GM21825 (cell line): Measurements from ENCODE around the gene OSBPL5.
"Not testable (repeated sequence)": the region's sequence is repeated elsewhere in the genome, so short reads cannot be mapped to it uniquely, and the experiment has no call there.

Source experiments
- ATAC-seq: cut with Tn5 transposase; IDR thresholded peaks from one replicate; pipeline ENCODE4 v1.9.1; 2021; ENCODE audit warnings: mild to moderate bottlenecking, moderate library complexity; ENCODE audit not compliant: unreplicated experiment

Gene OSBPL5

DNA sequence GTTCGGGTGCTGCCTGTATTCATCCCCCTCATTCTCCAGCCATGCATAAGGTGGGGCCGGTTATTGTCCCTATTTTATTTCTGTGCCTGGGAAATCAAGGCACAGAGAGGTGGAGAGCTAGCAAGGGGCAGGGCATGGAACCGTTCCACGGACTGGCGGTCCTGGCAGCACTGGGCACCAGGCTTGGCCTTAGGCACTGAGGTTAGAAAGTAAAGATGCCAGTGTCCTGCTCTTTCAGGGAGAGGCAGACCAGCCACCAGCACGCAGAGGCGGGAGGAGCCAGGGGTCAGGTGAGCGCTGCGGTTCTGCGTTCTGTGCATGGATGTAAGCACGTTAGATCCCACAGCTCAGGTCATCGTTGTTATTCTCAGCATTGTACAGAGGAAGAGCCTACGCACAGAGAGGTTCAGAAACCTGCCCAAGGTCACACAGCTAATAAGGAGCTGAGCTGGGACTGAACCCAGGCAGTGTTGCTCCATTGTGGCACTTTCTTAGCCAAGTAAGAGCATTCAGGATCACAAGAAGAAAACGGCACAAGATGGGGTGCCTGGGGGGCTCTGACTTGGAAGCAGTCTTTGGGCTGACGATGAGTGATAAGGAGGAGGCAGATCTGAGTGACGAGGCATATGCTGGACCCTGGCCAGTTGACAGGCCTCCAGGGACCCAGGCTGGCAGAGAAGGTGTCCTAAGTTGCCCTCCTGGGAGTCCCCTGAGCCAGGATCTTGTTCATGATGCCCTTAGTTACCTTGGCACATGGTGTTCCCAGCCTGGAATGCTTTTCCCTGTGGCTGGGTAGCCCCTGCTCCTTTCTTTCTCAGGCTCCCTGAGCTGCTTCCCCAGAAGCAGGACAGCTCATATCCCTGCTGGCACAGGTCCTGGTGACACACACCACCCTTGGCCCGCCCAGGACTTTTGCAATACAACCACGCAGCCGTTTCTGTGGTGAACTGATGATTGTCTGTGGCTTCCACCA, 41.1 kb downstream of the OSBPL5 start:
- ATAC-seq = no peak

DNA sequence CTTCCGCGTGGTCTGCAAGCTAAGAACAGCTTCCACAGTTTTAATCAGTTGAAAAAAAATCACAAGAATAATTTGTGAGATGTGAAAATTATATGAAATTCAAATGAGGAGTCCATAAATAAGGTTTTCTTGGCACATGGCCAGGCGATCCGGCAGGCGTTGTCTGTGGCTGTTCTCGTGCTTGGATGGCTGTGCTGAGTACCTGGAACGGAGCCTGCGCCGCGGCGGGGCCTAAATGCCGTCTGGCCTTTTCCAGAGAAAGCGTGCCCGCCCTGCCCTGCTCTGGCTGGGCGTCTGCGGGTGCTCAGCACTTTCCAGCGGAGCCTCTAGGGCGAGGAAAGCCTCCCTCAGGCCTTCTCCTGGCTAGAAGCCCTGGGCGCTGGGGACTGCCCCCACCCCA, 41.8 kb downstream of the OSBPL5 start:
- ATAC-seq = no peak

DNA sequence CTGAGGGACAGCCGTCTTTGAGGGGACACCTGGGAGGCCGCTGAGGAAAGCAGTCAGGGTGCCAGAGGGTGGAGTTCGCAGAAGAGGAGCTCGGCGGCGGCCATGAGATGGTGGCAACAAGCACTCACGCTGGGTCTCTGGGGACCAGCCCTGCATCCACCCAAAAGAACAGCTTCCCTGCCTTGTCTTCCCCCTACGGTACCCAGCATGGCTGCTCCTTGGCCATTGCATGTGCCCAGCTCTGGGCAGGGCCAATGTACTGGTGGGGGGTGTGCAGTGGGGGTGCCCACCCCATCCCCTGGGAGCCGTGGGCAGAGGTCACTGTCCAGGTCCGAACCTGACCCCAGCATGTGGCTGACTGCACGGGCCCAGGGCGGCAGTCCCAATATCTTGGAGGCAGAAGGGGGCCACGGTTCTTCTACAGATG, 42.3 kb downstream of the OSBPL5 start:
- ATAC-seq = no peak

DNA sequence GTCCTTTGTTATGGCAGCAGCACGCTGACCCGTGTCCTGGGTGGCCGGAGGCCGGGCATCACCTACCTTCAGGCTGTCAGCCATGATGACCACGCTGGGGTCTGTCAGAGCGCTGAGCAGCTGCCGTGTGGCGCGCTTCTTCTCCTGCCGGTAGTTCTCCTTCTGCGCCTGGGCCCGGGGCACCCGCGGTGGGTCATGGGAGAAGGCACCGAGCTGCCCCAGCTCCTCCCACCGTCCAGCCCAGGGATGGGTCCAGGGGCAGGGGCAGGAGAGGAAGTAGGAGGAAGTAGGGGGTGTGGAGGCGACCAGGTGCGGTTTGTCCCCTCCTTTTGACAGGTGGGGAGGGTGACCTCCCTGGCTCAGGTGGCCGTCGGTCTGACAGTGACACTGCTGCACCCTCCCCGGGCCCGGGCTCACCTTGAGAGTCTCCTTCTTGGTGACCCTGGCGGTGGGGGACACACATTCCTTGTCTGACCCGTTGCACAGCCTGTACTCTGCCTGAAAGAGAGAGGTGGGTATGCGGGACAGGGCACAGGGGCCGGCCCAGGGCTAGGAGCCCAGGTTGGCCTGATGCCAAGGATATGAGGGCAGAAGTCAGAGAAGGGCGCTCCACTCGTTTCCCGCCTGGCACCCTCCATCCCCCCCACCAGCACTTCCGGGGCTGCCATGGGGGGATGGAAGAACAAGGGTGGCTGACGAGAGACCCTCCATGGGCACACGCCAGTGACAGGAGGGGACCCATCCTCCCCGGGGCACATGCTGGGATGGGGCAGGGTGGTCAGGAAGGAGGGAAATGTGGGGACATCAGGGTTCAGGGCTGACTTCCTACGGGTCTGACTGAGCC, 43.0 kb downstream of the OSBPL5 start:
- no peak for ATAC-seq

DNA sequence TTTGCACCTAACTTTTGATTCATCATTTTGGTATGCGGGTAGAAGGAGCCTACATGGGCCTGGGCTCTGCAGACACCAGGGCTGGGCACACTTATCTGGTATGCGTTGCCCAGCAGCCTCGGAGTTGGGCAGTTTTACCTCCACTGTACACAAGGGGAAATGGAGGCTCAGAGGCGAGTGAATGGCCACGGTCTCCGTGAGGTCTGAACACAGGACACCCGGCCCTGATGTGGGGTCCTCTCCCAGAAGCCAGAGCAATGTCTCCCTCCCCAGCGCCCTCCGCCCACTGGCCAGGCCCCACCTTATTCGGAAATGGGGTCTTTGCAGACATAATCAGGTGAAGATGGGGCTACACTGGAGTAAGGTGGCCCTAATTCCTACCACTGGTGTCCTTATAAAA, 43.7 kb downstream of the OSBPL5 start:
- no peak for ATAC-seq

DNA sequence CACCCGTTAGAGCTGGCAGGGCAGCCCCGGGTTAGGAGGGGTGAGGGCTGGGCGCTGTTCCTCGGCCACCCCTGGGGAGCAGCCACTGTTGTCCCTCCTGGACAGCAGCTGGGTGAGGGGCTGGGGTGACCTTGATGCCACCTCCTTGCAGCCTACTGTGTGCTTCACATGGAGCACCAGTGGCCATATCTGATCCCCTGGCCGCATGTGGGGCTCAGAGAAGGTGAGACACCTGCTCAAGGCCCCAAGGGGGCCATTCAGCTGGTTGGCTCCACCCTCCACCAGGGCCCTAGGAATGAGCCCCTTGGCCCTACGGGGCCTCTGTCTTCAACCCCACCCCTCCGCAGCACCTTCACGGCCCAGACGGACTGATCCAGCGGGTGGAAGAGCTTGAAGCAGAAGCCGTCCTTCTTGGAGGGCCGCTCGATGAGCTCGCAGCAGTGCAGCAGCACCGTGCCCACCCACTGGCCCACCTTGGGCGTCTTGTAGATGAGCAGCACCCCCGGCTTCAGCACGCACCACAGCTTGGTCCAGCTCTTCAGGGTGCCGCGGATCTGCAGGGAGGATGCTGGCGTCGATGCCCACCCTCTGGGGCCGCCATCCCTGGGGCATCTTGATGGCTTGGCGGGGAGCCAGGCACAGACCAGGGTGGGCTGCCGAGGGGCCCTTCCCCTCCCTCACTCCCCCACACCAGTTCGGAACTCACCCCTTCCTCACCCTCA, 44.9 kb downstream of the OSBPL5 start:
- ATAC-seq = no peak

DNA sequence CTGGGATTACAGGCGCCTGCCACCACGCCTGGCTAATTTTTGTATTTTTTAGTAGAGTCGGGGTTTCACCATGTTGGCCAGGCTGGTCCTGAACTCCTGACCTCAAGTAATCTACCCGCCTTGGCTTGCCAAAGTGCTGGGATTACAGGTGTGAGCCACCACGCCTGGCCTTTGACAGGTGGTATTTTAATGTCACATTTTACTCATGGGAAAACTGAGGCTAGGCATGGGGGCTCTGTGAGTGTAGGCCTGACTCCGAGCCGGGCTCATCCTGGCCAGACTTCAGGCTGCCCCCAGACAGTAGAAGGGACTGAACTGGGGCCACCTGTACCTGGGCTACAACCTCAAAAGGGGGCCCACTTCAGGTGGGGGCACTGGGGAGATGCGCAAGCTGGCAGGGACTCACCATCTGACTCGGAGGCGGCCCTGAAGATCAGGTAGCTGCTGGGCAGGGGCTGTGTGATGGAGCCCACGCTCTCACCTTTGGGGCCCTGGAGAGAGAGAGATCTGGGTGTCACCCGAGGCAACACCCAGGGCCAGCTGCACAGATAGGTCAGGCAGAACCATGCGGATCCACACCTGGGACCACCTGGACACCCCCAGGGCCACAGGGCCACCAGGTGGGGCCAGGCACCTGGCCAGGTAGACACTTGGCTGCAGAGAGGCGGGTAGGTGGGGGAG, 45.8 kb downstream of the OSBPL5 start:
- no peak for ATAC-seq

DNA sequence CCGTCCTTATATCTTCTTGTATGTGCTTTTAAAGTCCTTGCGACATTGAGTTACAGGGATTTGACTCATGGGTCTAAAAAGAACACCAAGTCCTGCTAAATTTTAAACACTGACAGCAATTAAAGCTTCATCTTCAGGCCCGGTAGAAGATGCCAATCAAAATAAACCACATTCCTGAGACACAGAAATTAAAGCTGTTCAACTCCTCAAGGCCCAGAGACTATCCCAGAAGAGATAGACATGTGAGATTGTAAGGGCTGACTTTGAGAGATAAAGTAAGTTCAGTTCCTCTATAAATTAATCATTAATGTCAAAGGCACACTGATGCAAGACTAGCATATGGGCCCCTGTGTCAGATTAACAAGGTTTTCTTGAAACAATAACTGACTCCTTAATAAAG, 49.8 kb downstream of the OSBPL5 start:
- no peak for ATAC-seq

DNA sequence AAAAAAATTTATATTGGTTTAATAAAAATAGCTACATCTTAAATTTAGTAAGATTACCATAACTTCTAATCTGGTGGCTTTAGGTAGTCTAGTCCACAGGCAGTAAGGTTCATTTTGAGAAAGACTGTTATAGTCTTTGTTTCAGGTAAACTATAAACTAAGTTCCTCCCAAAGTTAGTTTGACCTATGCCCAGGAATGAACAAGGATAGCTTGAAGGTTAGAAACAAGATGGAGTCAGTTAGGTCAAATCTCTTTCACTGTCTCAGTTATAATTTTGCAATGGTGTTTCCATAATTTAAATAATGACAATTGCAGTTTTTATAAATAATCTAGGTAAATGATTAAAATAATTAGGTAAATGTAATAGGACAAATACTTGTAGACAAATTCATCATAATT, 51.4 kb downstream of the OSBPL5 start:
- ATAC-seq = not testable (repeated sequence)

DNA sequence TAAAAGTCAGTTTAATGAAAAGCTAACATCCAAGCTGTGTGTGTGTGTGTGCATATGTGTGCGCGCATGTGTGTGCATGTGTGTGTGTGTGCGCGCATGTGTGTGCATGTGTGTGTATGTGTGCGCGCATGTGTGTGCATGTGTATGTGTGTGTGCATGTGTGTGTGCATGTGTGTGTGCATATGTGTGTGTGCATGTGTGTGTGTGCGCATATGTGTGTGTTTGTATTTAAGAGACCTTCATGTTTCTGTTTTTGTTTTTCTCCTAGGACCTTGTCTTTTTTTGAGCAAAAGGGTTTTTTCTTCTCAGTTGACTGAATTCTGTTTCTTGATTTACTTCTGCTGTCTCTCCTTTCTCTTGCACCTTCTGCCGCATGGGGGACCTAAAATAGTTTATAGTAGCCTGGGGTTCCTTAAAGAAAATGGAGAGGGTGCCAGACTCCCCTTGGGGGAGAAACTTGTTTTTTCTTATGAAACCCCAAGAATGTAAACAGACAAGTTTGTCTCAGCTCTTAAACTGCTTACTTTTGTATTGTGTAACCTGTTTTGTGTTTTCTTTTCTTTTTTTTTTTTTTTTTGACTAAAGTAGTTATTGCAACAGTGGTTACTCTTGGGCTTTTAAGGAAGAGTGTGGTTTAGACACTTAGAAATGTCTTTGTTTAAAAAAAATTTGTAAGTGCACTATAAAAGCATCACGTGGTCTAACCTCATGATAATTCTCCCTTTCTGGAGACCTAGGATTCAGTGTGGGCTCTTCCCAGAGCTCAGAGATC, 53.0 kb downstream of the OSBPL5 start:
- ATAC-seq = no peak

DNA sequence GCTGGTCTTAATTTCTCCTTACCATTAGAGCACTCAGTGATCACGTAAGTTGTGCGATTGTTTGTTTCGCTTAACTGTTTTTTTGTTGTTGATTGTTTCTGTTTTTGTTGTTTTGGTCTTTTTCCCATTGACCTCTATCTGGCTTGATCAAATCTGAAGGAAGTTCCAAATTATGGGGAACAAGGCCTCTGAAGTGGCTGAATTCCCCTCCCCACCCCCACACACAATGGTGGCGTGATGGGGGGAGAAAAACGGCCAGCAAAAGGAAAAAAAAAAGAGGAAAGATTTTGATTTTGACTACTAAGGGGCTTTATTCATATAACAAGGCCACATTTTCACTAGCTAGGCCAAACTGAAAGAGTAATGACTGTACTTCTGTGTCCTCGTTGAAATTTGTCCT, 53.6 kb downstream of the OSBPL5 start:
- no peak for ATAC-seq

DNA sequence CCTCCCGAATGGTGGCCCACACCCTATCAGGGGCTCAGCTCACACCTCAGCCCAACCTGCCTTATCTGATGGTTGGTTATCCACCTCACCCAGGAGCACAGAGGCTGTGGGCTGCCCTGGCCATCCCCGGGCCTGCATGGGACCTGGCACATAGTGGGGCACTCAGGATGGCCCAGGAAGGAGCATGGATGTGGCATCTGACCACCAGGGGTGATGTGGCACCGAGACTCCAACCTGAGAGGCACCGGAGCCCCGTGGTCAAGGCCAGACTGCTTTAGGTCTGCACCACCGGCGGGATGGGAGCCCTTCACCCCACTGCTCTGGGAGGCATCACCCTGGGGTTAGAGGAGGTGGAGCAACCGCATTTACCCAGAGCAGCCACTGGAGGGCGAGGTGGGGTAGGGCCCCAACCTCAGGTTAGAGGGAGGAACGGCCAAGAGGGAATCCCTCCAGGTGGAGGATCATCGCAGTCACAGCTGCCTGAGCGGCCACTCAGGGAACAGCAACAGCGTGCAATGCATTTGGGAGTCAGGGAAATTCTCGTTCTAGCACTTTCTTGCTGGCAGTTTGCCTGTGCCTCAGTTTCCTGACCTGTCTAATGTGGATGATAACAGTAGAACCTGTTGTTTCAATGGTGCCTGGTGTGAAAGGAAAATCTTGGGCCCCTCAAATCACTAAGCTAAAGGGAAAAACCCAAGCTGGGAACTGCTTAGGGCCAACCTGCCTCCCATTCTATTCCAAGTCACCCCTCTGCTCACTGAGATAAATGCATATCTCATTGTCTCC, 55.0 kb downstream of the OSBPL5 start:
- ATAC-seq = no peak

DNA sequence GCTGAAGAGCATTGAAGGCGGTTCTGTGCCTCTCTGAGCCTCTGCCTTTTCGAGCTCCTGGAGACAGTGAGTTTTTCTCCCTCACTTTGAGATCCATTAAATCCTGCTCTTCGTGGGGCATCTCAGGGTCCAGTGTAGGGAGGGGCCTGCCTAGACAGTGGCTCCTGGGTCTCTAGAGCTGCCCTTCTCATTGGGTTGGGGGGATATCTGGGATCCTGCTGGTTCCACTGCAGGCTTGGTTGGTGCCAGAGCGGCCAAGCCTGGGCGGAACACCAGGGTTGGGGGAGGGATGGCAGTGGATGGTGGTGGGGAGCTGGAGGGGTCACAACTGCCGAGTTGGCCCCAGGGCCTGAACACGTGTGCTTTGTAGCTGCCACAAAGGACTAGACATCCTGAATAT, 55.7 kb downstream of the OSBPL5 start:
- ATAC-seq = no peak

DNA sequence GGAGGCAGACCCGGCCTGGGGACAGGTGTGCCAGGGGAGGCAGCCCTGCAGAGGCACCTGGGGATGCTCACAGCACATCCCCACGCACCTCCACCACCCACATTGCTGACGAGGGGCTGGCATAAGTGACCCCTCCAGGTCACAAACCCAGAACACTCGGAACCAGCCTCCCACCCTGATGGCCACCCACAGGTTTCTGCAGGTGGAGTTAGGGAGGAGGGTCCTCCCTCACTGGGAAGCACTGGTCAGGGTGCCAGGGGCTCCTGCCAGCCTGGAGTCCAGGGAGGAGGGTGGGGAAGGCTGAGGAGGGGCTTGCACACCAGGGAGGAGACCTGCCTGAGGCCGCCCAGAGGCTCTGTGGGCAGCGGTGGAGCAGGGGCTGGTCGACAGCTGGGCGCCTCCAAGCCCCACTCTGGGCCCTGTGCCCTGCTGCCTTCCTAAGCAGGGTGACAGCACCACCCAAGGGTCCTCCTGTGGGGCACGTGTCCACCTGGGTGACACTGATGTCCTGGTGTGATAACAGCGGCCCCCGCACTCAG, 56.9 kb downstream of the OSBPL5 start:
- ATAC-seq = no peak

DNA sequence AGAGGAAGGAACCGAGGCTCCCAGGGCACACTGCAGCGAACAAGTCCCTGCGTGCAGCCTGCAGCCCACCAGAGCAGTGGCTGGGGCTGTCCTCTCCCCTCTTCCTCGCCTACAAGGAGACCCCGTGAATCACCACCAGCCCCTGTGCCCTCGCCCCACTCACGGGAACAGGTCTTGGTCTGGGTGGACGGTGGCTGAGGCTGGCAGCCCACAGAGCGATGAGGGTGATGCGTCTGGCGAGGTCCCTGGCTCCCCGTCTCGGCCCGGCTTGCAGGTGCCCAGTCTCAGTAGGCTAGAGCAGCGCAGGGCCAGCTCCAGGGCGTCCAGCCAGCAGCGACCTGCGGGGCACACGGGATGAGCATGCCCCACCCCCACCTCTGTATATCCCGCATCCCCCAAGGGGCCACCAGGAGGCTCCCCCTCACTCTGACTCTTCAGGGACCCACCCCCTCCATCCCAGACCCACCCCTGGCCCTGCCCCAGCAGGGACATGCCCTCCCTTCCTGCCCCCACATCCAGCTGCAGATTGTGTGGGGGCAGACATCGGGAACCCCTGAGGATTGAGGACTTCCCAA, 57.4 kb downstream of the OSBPL5 start:
- no peak for ATAC-seq

DNA sequence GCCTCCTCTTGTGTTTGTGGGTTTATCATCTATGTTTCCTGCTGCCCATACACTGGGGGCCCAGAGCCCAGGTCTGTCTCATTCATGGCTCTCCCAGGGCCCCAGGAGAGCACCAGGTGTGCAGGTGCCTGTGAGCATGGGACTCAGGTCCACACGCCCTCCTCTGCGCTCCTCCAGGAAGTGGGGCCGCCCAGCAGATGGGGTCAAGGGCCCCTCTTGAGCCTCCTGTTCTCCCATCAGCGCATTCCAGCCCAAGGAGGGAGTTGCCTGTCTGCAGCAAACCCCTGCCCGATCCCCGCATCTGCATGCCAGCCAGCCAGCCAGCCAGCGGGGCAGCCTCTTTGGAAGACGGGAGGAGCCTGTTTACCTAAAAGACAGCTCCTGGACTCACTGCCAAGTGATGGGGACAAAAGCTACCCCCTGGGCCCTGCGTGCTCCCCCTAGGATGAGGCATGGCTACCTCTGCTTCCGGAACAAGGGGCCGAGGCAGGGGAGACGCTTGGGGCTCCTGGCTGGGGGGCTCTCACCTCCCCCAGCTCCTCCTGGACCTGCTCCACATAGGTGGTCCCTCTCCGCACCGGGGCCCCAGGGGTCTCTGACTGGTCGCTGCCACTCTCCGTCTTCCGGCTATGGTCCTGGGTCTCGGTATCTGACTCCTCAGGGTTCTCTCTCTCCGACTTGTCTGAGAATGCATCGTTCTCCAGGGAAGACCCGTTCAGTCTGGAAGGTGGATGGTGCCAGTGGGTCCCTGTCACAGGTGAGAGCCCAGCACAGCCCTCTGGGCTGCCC, 58.2 kb downstream of the OSBPL5 start:
- ATAC-seq = no peak
